A673 (cell line): ENCODE data around the gene PSMD8. TPM values are rescaled to one million over a fixed set of nuclear protein-coding genes. Genes with fewer than 3 reads are reported as not detected.

Experiments
- BruUV-seq: library from RNA; stranded (reverse); fragments of 400-500 nt; replicated peaks from 2 replicates; lab custom pipeline; 2021; lab: Mats Ljungman, UMichigan
- CTCF ChIA-PET: fragments of 300-600 bp; sonication (Branson Sonifier 250); formaldehyde crosslinking; loops from one replicate; lab custom pipeline; 2022; ENCODE audit warnings: antibody characterized with exemption; lab: Charles Lee
- POLR2A ChIA-PET: fragments of 300-600 bp; sonication (Branson Sonifier 250); formaldehyde crosslinking; loops from one replicate; lab custom pipeline; 2022; ENCODE audit warnings: antibody characterized with exemption; ENCODE audit not compliant: low non-redundant PET; lab: Charles Lee
- DNase-seq: peaks from one replicate; pipeline ENCODE4 v3.0.0-alpha.2; 2015; ENCODE audit warnings: low spot score
- H3K27ac ChIP-seq: fragments of 200-600 bp; sonication (generic); 2 replicates; pipeline ENCODE4 v1.5.1; 2016; ENCODE audit warnings: mixed run types, low read depth, mild to moderate bottlenecking, mixed read lengths, antibody characterized with exemption, low read length; ENCODE audit not compliant: poor library complexity, severe bottlenecking
- H3K27me3 ChIP-seq: fragments of 200-600 bp; sonication (generic); replicated peaks from 2 replicates; pipeline ENCODE4 v1.6.1; 2017; ENCODE audit warnings: mixed run types, low read depth, mild to moderate bottlenecking, mixed read lengths, antibody characterized with exemption, low read length; ENCODE audit not compliant: insufficient read depth, poor library complexity
- H3K36me3 ChIP-seq: fragments of 200-600 bp; sonication (generic); 2 replicates; pipeline ENCODE4 v1.6.1; 2016; ENCODE audit warnings: mixed run types, mild to moderate bottlenecking, mixed read lengths, antibody characterized with exemption, low read length; ENCODE audit not compliant: insufficient read depth, poor library complexity, severe bottlenecking
- H3K4me1 ChIP-seq: fragments of 200-600 bp; sonication (generic); 2 replicates; pipeline ENCODE4 v1.6.1; 2017; ENCODE audit warnings: mixed run types, mild to moderate bottlenecking, mixed read lengths, antibody characterized with exemption, low read length; ENCODE audit not compliant: insufficient read depth, poor library complexity, severe bottlenecking
- H3K4me3 ChIP-seq: fragments of 200-600 bp; sonication (generic); 2 replicates; pipeline ENCODE4 v1.5.1; 2016; ENCODE audit warnings: low read depth, mixed run types, mild to moderate bottlenecking, mixed read lengths, low read length; ENCODE audit not compliant: poor library complexity, severe bottlenecking
- H3K9me3 ChIP-seq: fragments of 200-600 bp; sonication (generic); 2 replicates; pipeline ENCODE4 v1.6.1; 2016; ENCODE audit warnings: mixed run types, low read depth, mild to moderate bottlenecking, mixed read lengths, antibody characterized with exemption, low read length; ENCODE audit not compliant: poor library complexity, severe bottlenecking
- EZH2 ChIP-seq: fragments of 200-600 bp; sonication (generic); IDR thresholded peaks from 2 replicates; pipeline ENCODE4 v1.6.1; 2017; ENCODE audit warnings: borderline replicate concordance, low read depth, mild to moderate bottlenecking, mixed read lengths, antibody characterized with exemption, low read length; ENCODE audit not compliant: poor library complexity, severe bottlenecking
- intact Hi-C: fragments of 100-400 bp; cut with micrococcal nuclease; formaldehyde crosslinking; loops from one replicate; pipeline ENCODE4 v1.10.0; 2022; ENCODE audit not compliant: unreplicated experiment
- total RNA-seq: library from RNA; stranded (reverse); gene quantifications from 2 replicates; pipeline ENCODE4 v1.2.3, GENCODE V29; 2021
- TF ChIP-seq, protein P1 (sequence below): fragments of 300-800, 200-600 bp; sonication (generic); conservative IDR thresholded peaks from 2 replicates; pipeline ENCODE4 v1.5.1; 2017; ENCODE audit warnings: low read depth, mild to moderate bottlenecking, antibody characterized with exemption, low read length, moderate library complexity, mixed read lengths

PSMD8 gene
- total RNA-seq, 1 experiment from 2014 or later, result 321 TPM

DNA sequence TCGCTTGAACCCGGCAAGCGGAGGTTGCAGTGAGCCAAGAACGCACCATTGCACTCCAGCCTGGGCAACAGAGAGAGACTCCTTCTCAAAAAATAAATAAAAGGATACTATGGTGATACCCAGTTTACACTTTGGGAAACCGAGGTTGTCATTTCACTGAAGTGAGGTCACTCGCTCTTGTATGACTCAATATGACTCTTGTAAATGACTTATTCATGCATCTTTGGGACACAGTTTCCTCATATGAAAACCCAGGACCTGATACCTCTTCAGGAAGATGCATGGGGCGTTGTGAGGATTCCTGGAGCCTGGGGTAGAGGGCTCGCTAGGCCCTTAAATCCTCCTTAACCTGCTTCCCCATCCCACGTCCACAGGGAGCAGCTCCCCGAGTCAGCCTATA lies 4.5 kb downstream of the PSMD8 start:
- Histone ChIP-seq H3K4me1 (peaks cover 10% of the 10 kb centered on the region), H3K4me3 (no peak overlapping the region), H3K9me3 (no peaks in the 10 kb centered on the region), H3K27me3 (no peaks in the 10 kb centered on the region), H3K36me3 (peaks cover 62% of the 10 kb centered on the region), H3K27ac (no peak overlapping the region)
- TF ChIP-seq, protein P1, sequence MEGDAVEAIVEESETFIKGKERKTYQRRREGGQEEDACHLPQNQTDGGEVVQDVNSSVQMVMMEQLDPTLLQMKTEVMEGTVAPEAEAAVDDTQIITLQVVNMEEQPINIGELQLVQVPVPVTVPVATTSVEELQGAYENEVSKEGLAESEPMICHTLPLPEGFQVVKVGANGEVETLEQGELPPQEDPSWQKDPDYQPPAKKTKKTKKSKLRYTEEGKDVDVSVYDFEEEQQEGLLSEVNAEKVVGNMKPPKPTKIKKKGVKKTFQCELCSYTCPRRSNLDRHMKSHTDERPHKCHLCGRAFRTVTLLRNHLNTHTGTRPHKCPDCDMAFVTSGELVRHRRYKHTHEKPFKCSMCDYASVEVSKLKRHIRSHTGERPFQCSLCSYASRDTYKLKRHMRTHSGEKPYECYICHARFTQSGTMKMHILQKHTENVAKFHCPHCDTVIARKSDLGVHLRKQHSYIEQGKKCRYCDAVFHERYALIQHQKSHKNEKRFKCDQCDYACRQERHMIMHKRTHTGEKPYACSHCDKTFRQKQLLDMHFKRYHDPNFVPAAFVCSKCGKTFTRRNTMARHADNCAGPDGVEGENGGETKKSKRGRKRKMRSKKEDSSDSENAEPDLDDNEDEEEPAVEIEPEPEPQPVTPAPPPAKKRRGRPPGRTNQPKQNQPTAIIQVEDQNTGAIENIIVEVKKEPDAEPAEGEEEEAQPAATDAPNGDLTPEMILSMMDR, result no peak
- CTCF ChIA-PET, result no interaction called here
- intact Hi-C loops, result no loop called here
- no peak for DNase-seq
- no TSS peak for BruUV-seq
- POLR2A ChIA-PET, result no interaction called here

DNA sequence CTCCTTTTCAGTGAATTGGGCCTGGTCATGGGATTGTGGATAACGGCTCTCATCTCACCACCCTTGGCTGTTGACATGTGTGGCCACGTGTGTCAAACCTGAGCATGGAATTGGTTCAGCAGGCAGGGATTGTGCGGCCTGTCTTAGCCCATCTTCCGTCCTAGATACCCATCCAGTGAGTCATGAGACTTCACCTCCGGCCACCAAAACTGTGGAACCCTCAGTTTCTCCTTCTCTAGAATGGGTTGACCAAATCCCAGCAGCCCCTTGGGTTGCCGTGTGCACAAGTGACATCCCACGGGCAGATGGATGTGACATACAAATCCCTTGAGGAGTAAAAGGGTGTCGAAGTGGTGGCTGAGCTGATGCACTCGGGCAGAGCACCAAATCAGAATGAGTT lies 6.8 kb downstream of the PSMD8 start:
- BruUV-seq, result no TSS peak
- intact Hi-C loops, result no loop called here
- POLR2A ChIA-PET, result no interaction called here

GRCh38 chr19:38383184-38383583 lies 8.8 kb downstream of the PSMD8 start:
- CTCF ChIA-PET, result no interaction called here
- POLR2A ChIA-PET, result no interaction called here
- no peak for DNase-seq

More for the DNA sequence above, 6.8 kb downstream of the PSMD8 start:
- Histone ChIP-seq H3K4me1 (peaks cover 3% of the 10 kb centered on the region), H3K4me3 (no peak overlapping the region), H3K27me3 (no peaks in the 10 kb centered on the region), H3K27ac (no peak overlapping the region), H3K36me3 (peaks cover 71% of the 10 kb centered on the region), H3K9me3 (no peaks in the 10 kb centered on the region)
- TF ChIP-seq, protein P1, result no peak
- TF ChIP-seq EZH2, result no peak
- CTCF ChIA-PET, result no interaction called here
- no peak for DNase-seq

More at GRCh38 chr19:38383184-38383583, 8.8 kb downstream of the PSMD8 start:
- Histone ChIP-seq H3K4me1 (no peaks in the 10 kb centered on the region), H3K27me3 (no peaks in the 10 kb centered on the region), H3K36me3 (peaks cover 56% of the 10 kb centered on the region), H3K9me3 (no peaks in the 10 kb centered on the region), H3K4me3 (no peak overlapping the region), H3K27ac (no peak overlapping the region)
- no TSS peak for BruUV-seq
- intact Hi-C loops, result no loop called here
- TF ChIP-seq EZH2, result no peak
- TF ChIP-seq, protein P1, result no peak
